GM18498 (cell line): Measurements from ENCODE around the gene DLG1.

Experiments
- ATAC-seq: cut with Tn5 transposase; IDR thresholded peaks from one replicate; pipeline ENCODE4 v1.9.1; 2021; ENCODE audit warnings: mild to moderate bottlenecking, moderate library complexity; ENCODE audit not compliant: unreplicated experiment

DLG1 gene

GRCh38 chr3:197253238-197253947, 45.0 kb downstream of the DLG1 start:
- ATAC-seq, result no peak

- ATAC-seq, result no peak
These were observed 48.9 kb downstream of the DLG1 start for GRCh38 chr3:197249542-197249941.

- ATAC-seq, result no peak
These were observed 50.1 kb downstream of the DLG1 start for GRCh38 chr3:197248341-197248740.

GRCh38 chr3:197244751-197245150, 53.7 kb downstream of the DLG1 start:
- no peak for ATAC-seq

GRCh38 chr3:197242784-197243432, 55.5 kb downstream of the DLG1 start:
- ATAC-seq, result no peak

- no peak for ATAC-seq
These were observed 57.2 kb downstream of the DLG1 start for GRCh38 chr3:197241173-197241572.

- no peak for ATAC-seq
These were observed 58.6 kb downstream of the DLG1 start for GRCh38 chr3:197239857-197240256.

- ATAC-seq, result peak; percentile 81
These were observed 59.6 kb downstream of the DLG1 start for GRCh38 chr3:197238842-197239241.

- ATAC-seq, result no peak
These were observed 60.5 kb downstream of the DLG1 start for GRCh38 chr3:197237897-197238296.

GRCh38 chr3:197236362-197236761, 62.0 kb downstream of the DLG1 start:
- ATAC-seq, result no peak

GRCh38 chr3:197234947-197235914, 63.2 kb downstream of the DLG1 start:
- no peak for ATAC-seq

- no peak for ATAC-seq
These were observed 67.1 kb downstream of the DLG1 start for GRCh38 chr3:197231321-197231720.

GRCh38 chr3:197229836-197230235, 68.6 kb downstream of the DLG1 start:
- ATAC-seq, result no peak

- no peak for ATAC-seq
These were observed 69.2 kb downstream of the DLG1 start for GRCh38 chr3:197229178-197229577.

GRCh38 chr3:197227780-197228574, 70.4 kb downstream of the DLG1 start:
- ATAC-seq, result no peak

GRCh38 chr3:197226179-197226578, 72.2 kb downstream of the DLG1 start:
- ATAC-seq, result no peak

- ATAC-seq, result no peak
These were observed 72.8 kb downstream of the DLG1 start for GRCh38 chr3:197225579-197225978.

- ATAC-seq, result no peak
These were observed 74.4 kb downstream of the DLG1 start for GRCh38 chr3:197224034-197224444.

- no peak for ATAC-seq
These were observed 75.5 kb downstream of the DLG1 start for GRCh38 chr3:197222937-197223370.

- no peak for ATAC-seq
These were observed 78.8 kb downstream of the DLG1 start for GRCh38 chr3:197219619-197220018.

- ATAC-seq, result no peak
These were observed 80.2 kb downstream of the DLG1 start for GRCh38 chr3:197218210-197218609.
